GM12892 (cell line): Measurements from ENCODE around the gene MYO1D.

Source experiments
- POLR2A ChIP-seq: IDR thresholded peaks from 2 replicates; pipeline ENCODE4 v1.6.1; 2011; ENCODE audit warnings: low read depth, low read length, control low read depth
- POLR2AphosphoS5 ChIP-seq: IDR thresholded peaks from 2 replicates; pipeline ENCODE4 v1.6.1; 2011; ENCODE audit warnings: low read depth, low read length, control low read depth
- TAF1 ChIP-seq: IDR thresholded peaks from 2 replicates; pipeline ENCODE4 v1.6.1; 2011; ENCODE audit warnings: low read depth, mild to moderate bottlenecking, control low read depth, low read length, borderline replicate concordance

GRCh38 chr17:32615326-32615725, 261.6 kb downstream of the MYO1D start:
- TF ChIP-seq POLR2A (no peak), TAF1 (no peak), POLR2AphosphoS5 (no peak)
